Right ventricle myocardium superior (tissue), 1 donor: ENCODE data around the gene RAB11FIP4. TPM values are rescaled to one million over a fixed set of nuclear protein-coding genes. Genes with fewer than 3 reads are reported as not detected.

ENCODE experiments used
- ATAC-seq: fragments of 200-7000 bp; cut with Tn5 transposase; one replicate; pipeline ENCODE4 v1.9.1; 2020; ENCODE audit warnings: mild to moderate bottlenecking; ENCODE audit not compliant: poor library complexity
- DNase-seq: peaks from one replicate; pipeline ENCODE4 v3.0.0-alpha.2; 2020
- intact Hi-C: fragments of 100-400 bp; cut with DNase I; formaldehyde crosslinking; loops from one replicate; pipeline ENCODE4 v1.11.2; 2022
- total RNA-seq: library from RNA; stranded (reverse); fragmentation: NEBNext Ultra II Directional; extraction: Animal tissue kit (Norgen Biotek cat#: 25700); gene quantifications from one replicate; pipeline ENCODE4 v1.2.1, GENCODE V29; 2021
- donor health status: DM: no; HTN: yes; CAD: no; lungs with severe emphysema.

The RAB11FIP4 gene
- total RNA-seq, 1 donor from 2014 or later: 12.0 TPM

- no peak for ATAC-seq
- no peak for DNase-seq
- intact Hi-C loops: no loop called here
These were observed 174.2 kb downstream of the RAB11FIP4 start for GRCh38 chr17:31565652-31566051.

- DNase-seq (no peak), ATAC-seq (no peak)
- intact Hi-C loops: no loop called here
These were observed 174.9 kb downstream of the RAB11FIP4 start for GRCh38 chr17:31566247-31566991.

GRCh38 chr17:31566992-31567373, 175.5 kb downstream of the RAB11FIP4 start:
- DNase-seq (no peak), ATAC-seq (no peak)
- intact Hi-C loops: no loop called here

GRCh38 chr17:31568121-31568520, 176.6 kb downstream of the RAB11FIP4 start:
- ATAC-seq (no peak), DNase-seq (no peak)
- intact Hi-C loops: no loop called here

GRCh38 chr17:31568539-31568938, 177.1 kb downstream of the RAB11FIP4 start:
- intact Hi-C loops: no loop called here
- DNase-seq: no peak
- no peak for ATAC-seq

- intact Hi-C loops: no loop called here
- DNase-seq (no peak), ATAC-seq (no peak)
These were observed 178.8 kb downstream of the RAB11FIP4 start for GRCh38 chr17:31570231-31570630.

GRCh38 chr17:31570951-31571892, 179.7 kb downstream of the RAB11FIP4 start:
- DNase-seq (peak; percentile 92), ATAC-seq (peak; percentile 88)
- intact Hi-C loops: no loop called here

GRCh38 chr17:31572341-31572740, 180.9 kb downstream of the RAB11FIP4 start:
- no peak for ATAC-seq
- intact Hi-C loops: no loop called here
- DNase-seq: no peak

- intact Hi-C loops: no loop called here
- no peak for DNase-seq
These were observed 181.6 kb downstream of the RAB11FIP4 start for GRCh38 chr17:31573047-31573446.

GRCh38 chr17:31573861-31574260, 182.4 kb downstream of the RAB11FIP4 start:
- intact Hi-C loops: no loop called here
- ATAC-seq (no peak), DNase-seq (no peak)

More at GRCh38 chr17:31573047-31573446, 181.6 kb downstream of the RAB11FIP4 start:
- ATAC-seq: no peak

- ATAC-seq (no peak), DNase-seq (no peak)
- intact Hi-C loops: no loop called here
These were observed 183.0 kb downstream of the RAB11FIP4 start for GRCh38 chr17:31574458-31574857.

GRCh38 chr17:31575043-31575442, 183.6 kb downstream of the RAB11FIP4 start:
- intact Hi-C loops: no loop called here

GRCh38 chr17:31579265-31579664, 187.8 kb downstream of the RAB11FIP4 start:
- intact Hi-C loops: no loop called here
- no peak for ATAC-seq
- DNase-seq: no peak

More at GRCh38 chr17:31575043-31575442, 183.6 kb downstream of the RAB11FIP4 start:
- DNase-seq (no peak), ATAC-seq (no peak)

- intact Hi-C loops: no loop called here
- no peak for DNase-seq
- ATAC-seq: no peak
These were observed 188.8 kb downstream of the RAB11FIP4 start for GRCh38 chr17:31580316-31580705.

- ATAC-seq (peak; percentile 91), DNase-seq (peak; percentile 89)
- intact Hi-C loops: no loop called here
These were observed 189.4 kb downstream of the RAB11FIP4 start for GRCh38 chr17:31580706-31581490.

GRCh38 chr17:31581491-31581890, 190.0 kb downstream of the RAB11FIP4 start:
- DNase-seq: peak; percentile 67
- intact Hi-C loops: no loop called here
- ATAC-seq: peak; percentile 51

GRCh38 chr17:31582151-31582907, 190.9 kb downstream of the RAB11FIP4 start:
- DNase-seq (peak; percentile 80), ATAC-seq (peak; percentile 59)
- intact Hi-C loops: no loop called here

- DNase-seq (no peak), ATAC-seq (no peak)
- intact Hi-C loops: no loop called here
These were observed 192.4 kb downstream of the RAB11FIP4 start for GRCh38 chr17:31583772-31584356.
